Skeletal muscle satellite cell (primary cell): Measurements from ENCODE around the gene MRPL55.

Experiments used
- H3K27me3 ChIP-seq: 2 replicates; pipeline ENCODE4 v1.7.0; 2013; ENCODE audit warnings: low read length; ENCODE audit not compliant: control insufficient read depth, insufficient read depth
- H3K36me3 ChIP-seq: 2 replicates; pipeline ENCODE4 v1.7.0; 2013; ENCODE audit warnings: mild to moderate bottlenecking, control low read depth, low read length; ENCODE audit not compliant: insufficient read depth
- H3K4me1 ChIP-seq: 2 replicates; pipeline ENCODE4 v1.7.0; 2013; ENCODE audit warnings: low read length; ENCODE audit not compliant: control insufficient read depth, insufficient read depth
- H3K4me2 ChIP-seq: 2 replicates; pipeline ENCODE4 v1.7.0; 2013; ENCODE audit warnings: mild to moderate bottlenecking, low read length
- H3K4me3 ChIP-seq: 2 replicates; pipeline ENCODE4 v1.7.0; 2013; ENCODE audit warnings: low read length
- H3K9ac ChIP-seq: 2 replicates; pipeline ENCODE4 v1.7.0; 2013; ENCODE audit warnings: mild to moderate bottlenecking, low read depth, low read length, moderate library complexity
- H3K9me3 ChIP-seq: replicated peaks from 2 replicates; pipeline ENCODE4 v1.7.0; 2013; ENCODE audit warnings: mild to moderate bottlenecking, control low read depth, low read length

MRPL55 gene

DNA sequence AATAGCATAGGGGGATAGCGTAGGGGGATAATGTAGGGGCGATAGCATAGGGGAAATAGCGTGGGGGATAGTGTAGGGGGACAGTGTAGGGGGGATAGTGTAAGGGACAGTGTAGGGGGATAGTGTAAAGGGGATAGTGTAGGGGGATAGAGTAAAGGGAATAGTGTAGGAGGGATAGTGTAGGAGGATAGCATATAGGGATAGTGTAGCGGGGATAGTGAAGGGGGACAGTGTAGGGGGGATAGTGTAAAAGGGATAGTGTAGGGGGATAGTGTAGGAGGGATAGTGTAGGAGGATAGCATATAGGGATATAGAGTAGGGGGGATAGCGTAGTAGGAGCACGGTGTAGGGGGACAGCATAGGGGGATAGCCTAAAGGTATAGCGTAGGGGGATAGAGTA is 40.7 kb downstream of the MRPL55 start:
- Histone ChIP-seq H3K9ac (no peak overlapping the region), H3K4me1 (no peaks in the 10 kb centered on the region), H3K27me3 (peaks cover 17% of the 10 kb centered on the region), H3K4me3 (no peak overlapping the region), H3K36me3 (no peaks in the 10 kb centered on the region), H3K9me3 (no peaks in the 10 kb centered on the region), H3K4me2 (no peak overlapping the region)

- Histone ChIP-seq H3K9me3 (no peaks in the 10 kb centered on the region), H3K4me1 (no peaks in the 10 kb centered on the region), H3K36me3 (no peaks in the 10 kb centered on the region), H3K4me3 (no peak overlapping the region), H3K27me3 (peaks cover 17% of the 10 kb centered on the region), H3K9ac (no peak overlapping the region), H3K4me2 (no peak overlapping the region)
Observed at GRCh38 chr1:228066891-228067654, 42.0 kb downstream of the MRPL55 start.

DNA sequence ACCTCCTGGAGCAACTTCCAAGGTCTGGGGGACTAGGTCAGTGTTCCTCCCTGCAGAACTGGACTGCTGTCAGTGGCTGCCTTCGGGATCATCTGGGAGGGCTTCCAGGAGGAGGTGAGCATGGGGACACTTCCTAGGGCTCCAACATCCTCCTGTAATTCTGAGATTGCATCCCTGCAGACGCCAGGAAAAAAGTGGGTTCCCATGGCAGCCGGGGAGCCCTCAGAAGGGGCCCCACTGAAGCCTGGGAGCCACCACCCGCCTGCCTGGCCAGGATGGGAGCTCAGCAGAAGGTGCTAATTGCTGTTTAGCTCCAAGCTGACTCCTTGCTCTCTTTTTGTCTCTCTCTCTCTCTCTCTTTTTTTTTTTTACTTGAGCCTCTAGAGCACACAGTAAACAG is 42.7 kb downstream of the MRPL55 start:
- Histone ChIP-seq H3K4me1 (no peaks in the 10 kb centered on the region), H3K9ac (no peak overlapping the region), H3K9me3 (no peaks in the 10 kb centered on the region), H3K4me3 (no peak overlapping the region), H3K4me2 (no peak overlapping the region), H3K36me3 (no peaks in the 10 kb centered on the region), H3K27me3 (peaks cover 21% of the 10 kb centered on the region)

GRCh38 chr1:228065543-228066347 is 43.4 kb downstream of the MRPL55 start:
- H3K27me3 ChIP-seq, result peaks cover 24% of the 10 kb centered on the region
- no peak overlapping the region for H3K4me3 ChIP-seq
- H3K4me1 ChIP-seq, result no peaks in the 10 kb centered on the region
- H3K4me2 ChIP-seq, result no peak overlapping the region
- H3K9me3 ChIP-seq, result no peaks in the 10 kb centered on the region
- no peak overlapping the region for H3K9ac ChIP-seq
- H3K36me3 ChIP-seq, result no peaks in the 10 kb centered on the region

GRCh38 chr1:228064741-228065542 is 44.2 kb downstream of the MRPL55 start:
- H3K4me2 ChIP-seq, result no peak overlapping the region
- H3K4me1 ChIP-seq, result no peaks in the 10 kb centered on the region
- H3K9ac ChIP-seq, result no peak overlapping the region
- no peak overlapping the region for H3K4me3 ChIP-seq
- H3K27me3 ChIP-seq, result peaks cover 29% of the 10 kb centered on the region
- H3K36me3 ChIP-seq, result no peaks in the 10 kb centered on the region
- no peaks in the 10 kb centered on the region for H3K9me3 ChIP-seq

- Histone ChIP-seq H3K4me3 (no peak overlapping the region), H3K4me2 (no peak overlapping the region), H3K9me3 (no peaks in the 10 kb centered on the region), H3K27me3 (peaks cover 31% of the 10 kb centered on the region), H3K36me3 (no peaks in the 10 kb centered on the region), H3K4me1 (no peaks in the 10 kb centered on the region), H3K9ac (no peak overlapping the region)
Observed at GRCh38 chr1:228064296-228064695, 44.8 kb downstream of the MRPL55 start.

GRCh38 chr1:228063251-228064191 is 45.6 kb downstream of the MRPL55 start:
- no peaks in the 10 kb centered on the region for H3K36me3 ChIP-seq
- no peaks in the 10 kb centered on the region for H3K4me1 ChIP-seq
- no peak overlapping the region for H3K4me3 ChIP-seq
- no peak overlapping the region for H3K9ac ChIP-seq
- peaks cover 39% of the 10 kb centered on the region for H3K27me3 ChIP-seq
- H3K9me3 ChIP-seq, result no peaks in the 10 kb centered on the region
- no peak overlapping the region for H3K4me2 ChIP-seq

DNA sequence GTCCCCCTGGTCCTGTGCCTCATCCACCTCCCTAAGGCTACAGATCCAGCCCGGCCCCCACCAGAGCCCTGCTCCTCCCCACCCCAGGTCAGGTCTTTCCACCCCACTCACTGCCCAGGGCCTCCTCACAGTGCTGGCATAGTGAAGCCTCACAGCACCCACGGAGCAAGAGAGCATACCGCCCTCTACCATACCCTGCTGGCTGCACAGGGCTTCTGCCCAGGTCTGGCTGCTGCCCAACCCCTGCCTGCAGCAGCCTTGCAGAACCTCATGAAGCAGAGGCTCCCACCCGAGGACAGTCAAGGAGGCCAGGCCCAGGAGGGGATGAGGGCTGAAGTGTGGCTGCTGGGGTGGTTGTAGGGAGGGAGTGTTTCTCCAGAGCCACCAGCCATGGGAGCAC is 46.3 kb downstream of the MRPL55 start:
- H3K9me3 ChIP-seq, result no peaks in the 10 kb centered on the region
- H3K36me3 ChIP-seq, result no peaks in the 10 kb centered on the region
- no peak overlapping the region for H3K4me2 ChIP-seq
- H3K27me3 ChIP-seq, result peaks cover 45% of the 10 kb centered on the region
- H3K4me3 ChIP-seq, result no peak overlapping the region
- H3K9ac ChIP-seq, result no peak overlapping the region
- H3K4me1 ChIP-seq, result no peaks in the 10 kb centered on the region

DNA sequence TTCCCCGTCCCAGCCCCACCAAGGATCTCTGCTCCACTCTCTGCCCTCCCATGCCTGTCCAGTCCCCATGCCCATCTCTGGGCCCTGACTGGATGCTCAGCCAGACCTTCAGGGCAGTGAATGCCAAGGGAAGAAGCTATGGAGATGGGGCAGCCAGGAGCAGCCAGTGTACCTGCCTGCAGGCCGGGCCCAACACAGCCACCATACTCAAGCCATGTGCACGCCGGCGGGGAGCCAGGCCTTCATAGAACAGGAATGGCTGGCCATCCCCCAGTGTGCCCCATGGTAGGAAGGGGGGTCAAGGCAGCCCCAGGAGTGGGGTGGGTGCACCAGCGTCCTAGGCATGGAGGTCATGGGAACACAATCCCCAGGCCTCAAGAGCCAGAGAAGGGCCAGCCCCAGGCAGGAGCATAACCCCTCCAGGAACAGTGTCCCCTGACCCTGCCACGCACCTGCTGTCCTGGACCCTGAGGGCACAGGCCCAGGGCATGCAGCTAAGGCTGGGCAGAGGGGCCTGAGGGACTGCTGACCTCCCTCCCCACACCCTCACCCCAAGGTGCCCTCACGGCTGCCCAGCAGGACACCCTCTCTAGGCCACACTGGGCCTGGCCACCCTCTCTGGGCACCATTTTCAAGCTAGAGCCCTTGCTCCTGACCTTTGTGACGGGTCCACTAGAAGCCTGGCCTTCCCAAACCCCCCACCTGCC is 46.9 kb downstream of the MRPL55 start:
- H3K4me2 ChIP-seq, result no peak overlapping the region
- no peaks in the 10 kb centered on the region for H3K9me3 ChIP-seq
- no peak overlapping the region for H3K4me3 ChIP-seq
- H3K9ac ChIP-seq, result no peak overlapping the region
- peaks cover 46% of the 10 kb centered on the region for H3K27me3 ChIP-seq
- H3K4me1 ChIP-seq, result no peaks in the 10 kb centered on the region
- no peaks in the 10 kb centered on the region for H3K36me3 ChIP-seq

GRCh38 chr1:228061411-228062084 is 47.6 kb downstream of the MRPL55 start:
- Histone ChIP-seq H3K27me3 (peaks cover 44% of the 10 kb centered on the region), H3K9ac (no peak overlapping the region)

More at GRCh38 chr1:228061411-228062084, 47.6 kb downstream of the MRPL55 start:
- H3K4me2 ChIP-seq, result no peak overlapping the region
- no peak overlapping the region for H3K4me3 ChIP-seq
- no peaks in the 10 kb centered on the region for H3K9me3 ChIP-seq
- no peaks in the 10 kb centered on the region for H3K36me3 ChIP-seq
- H3K4me1 ChIP-seq, result no peaks in the 10 kb centered on the region
